GM18517 (cell line): ENCODE measurements around the gene COIL.

Experiments
- ATAC-seq: cut with Tn5 transposase; IDR thresholded peaks from one replicate; pipeline ENCODE4 v1.9.1; 2021; ENCODE audit warnings: mild to moderate bottlenecking, moderate library complexity; ENCODE audit not compliant: unreplicated experiment

Gene COIL

DNA sequence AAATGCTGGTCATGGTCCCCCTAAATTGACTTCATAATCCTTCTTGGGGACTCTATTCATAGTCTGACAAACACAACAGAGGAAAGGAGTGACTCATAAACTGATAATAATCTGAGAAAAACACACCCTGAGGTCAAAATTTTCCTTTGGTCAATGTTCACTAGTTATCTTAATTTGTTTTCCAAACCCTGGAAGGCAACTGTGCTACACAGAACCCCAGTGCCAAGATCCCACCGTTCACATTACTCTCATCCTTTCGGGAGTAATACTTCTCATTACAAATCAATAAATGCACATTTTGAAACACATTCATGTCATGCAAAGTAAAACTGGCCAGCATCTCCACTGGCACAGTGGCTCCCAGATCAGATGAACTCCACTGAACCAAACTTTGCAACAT, 23.2 kb downstream of the COIL start:
- ATAC-seq: no peak

DNA sequence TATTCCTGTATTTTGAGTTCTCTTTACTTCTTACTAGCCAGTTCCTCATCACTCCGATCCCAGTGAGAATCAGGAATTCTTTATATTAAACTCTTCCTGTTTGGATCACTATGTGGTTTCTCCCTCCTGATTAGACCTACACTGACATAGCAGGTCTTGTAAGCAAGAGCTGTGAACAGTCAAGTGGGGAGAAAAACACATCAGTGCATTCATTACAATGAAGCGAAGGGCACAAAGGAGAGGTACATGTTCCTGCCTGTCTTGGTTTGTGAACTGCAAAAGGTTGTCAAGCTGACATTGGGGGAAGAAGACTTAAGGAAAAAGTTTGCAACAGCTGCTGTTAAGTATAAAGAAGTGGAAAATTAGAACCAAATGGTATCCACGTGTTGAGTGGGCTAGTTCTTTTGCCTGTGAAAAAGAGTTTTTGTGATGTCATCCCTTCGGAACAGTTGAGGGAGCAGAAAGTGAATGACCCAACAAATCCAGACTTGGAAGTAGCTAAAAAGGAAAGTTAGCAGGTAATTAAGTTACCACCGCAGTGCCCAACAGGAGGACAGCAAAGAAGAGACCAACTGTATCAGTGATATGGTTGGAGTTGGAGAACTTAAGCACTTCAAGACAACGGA, 24.0 kb downstream of the COIL start:
- no peak for ATAC-seq

DNA sequence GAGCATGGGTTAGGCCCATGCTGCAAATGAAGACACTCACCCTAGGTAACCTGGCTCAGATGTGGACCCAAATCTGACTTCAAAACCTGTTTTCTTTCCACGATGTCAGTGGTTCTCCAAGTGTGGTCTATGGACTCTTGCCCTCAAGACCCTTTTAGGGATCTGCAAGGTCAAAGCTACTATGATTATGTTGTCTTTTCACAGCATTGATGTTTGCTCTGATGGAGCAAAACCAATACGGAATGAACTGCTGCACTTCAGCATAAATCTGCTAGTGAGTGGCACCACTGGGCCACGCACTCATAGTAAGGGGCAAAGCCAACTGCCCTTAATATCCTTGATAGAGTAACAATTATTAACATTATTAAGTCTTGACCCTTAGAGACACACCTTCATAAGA, 25.4 kb downstream of the COIL start:
- ATAC-seq: no peak

DNA sequence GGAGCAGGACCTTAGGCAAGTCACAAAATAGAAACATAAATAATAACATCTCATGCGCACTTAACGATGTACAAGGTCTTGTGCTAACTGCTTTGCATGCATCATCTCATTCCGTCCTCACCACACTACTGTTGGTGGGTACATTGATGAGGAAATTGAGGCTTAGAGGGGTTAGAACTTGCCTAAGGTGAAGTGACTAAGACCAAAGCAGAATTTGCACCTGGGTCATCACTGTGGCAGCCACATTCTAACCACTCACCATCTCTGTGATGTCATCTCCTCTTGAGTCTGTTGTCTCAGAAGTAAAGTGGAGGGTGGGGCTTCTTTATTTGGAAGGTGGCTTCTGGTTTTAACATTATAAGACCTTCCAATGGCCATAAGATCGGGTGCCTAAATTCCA, 26.6 kb downstream of the COIL start:
- no peak for ATAC-seq

DNA sequence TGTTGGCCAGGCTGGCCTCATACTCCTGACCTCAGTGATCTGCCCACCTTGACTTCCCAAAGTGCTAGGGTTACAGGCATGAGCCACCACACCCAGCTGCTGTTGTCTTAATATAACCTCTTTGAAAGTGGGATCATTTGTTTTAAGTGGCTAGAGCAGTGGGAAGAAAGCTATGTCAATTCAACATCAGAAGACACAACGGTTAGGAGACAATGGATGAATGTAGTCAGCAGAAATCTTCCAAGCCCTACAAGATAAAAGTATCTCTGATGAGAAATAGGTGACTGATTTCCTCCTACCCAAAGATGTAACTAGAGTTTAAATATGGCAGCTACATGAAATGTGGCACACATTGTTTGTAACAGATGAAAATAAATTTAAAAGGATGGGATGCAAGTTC, 27.0 kb downstream of the COIL start:
- no peak for ATAC-seq

DNA sequence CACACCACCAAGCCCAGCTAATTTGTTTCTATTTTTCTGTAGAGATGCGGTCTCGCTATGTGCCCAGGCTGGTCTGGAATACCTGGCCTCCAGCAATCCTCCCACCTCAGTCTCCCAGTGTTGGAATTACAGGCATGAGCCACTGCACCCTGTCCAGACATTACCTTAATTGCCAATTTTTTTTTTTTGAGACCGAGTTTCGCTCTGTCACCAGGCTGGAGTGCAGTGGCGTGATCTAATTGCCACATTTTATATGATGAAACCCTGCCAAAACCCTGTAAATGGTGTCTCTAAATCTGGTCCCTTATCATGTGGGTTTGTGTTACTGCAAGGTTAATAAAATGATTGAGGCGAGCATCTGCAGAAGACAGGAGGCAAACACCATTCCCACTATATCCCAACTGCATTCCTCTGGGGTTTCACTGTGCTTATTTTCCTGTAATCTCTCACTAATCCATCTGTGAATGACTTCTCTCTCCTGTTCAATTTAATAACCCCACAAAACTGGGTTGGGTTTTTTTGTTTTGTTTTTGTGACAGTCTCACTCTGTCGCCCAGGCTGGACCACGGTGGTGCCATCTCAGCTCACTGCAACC, 27.6 kb downstream of the COIL start:
- no peak for ATAC-seq

DNA sequence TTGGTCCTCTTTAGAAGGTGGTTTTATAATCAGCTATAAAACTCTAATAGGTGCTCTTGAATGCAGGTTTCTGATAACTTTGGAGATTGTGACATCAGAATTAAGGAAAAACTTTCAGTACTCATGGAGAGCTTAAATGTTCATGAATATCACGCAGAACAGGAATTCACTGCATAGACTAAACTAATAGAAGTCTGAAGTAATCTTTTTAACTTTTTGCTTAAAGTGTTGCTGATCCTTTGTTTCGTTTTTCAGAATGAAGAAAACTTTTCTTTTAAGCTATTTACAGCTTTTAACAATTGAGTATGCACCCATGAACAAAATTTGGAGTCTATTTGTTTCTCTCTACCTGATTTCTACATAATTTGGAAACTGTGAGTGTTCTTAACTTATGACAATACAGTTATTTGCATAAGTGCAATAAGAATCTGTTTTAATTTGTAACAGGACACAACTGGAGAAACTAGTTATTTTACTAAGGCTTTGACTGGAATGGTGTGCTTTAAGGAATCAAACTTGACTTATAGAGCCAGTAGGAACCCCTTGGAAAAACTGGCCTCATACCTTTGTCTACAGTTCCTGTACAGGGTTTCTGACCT, 30.0 kb downstream of the COIL start:
- ATAC-seq: no peak

DNA sequence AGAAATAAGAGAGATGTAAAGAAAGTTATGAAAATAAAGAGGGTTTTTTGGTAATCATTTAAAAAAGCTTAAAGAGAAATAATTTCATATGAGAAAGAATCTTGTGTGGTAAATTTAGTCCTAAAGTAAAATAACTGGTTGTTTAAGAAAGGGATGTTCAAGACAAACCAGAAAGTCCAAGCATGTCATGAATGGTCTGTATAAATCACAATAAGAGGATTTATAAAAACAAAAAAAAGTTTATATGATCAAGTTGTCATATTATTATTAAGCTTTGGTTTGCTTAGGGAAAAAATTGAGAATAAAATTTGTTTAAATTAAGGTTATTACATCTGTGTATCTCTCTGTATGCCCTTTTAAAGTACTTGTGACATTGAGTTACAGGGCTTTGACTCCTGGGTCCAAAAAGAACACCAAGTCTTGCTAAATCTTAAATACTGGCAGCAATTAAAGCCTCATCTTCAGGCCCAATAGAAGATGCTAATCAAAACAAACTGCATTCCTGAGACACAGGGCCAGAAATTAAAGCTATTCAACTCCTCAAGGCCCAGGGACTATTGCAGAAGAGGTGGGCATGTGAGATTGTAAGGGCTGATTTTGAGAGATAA, 31.4 kb downstream of the COIL start:
- ATAC-seq: no peak

DNA sequence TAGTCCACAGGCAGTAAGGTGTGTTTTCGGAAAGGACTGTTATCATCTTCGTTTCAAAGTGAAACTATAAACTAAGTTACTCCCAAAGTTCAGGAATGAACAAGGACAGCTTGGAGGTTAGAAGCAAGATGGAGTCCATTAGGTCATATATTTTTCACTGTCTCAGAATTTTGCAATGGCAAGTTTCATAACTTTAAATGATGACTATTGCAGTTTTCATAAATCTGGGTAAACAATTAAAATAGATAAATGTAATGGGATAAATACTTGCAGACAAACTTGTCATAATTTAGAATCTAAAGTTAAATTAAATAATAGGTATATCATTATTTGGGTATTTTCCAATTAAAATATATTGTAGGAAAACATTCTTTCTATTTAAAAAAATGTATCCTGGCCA, 32.3 kb downstream of the COIL start:
- ATAC-seq: no peak

DNA sequence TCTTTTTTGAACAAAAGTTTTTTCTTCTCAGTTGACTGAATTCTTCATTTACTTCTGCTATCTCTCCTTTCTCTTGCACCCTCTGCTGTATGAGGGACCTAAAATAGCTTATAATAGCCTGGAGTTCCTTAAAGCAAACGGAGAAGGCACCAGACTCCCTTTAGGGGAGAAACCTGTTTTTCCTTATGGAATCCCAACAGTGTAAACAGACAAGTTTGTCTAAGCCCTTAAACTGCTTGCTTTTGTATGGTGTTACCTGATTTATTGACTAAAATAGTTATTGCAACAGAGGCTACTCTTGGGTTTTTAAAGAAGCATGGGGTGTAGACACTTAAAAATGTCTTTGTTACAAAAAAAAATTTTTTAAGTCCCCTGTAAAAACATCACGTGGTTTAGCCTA, 34.1 kb downstream of the COIL start:
- no peak for ATAC-seq

DNA sequence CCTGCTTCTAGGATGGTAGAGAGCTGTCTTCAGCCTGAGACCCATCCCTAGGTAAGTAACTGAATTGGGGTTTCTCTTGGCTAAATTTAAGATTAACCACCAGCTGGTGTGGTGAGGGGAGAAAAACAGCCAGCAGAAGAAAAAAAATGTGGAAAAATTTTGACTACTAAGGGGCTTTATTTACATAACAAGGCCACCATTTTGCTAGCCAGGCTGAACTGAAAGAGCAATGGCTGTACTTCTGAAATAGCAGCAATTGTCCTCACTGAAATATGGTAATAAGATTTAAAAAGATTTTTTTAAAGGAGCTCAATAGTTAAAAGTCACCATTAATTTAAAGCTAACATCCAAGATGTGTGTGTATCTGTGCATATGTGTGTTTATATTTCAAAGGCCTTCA, 34.6 kb downstream of the COIL start:
- ATAC-seq: no peak

DNA sequence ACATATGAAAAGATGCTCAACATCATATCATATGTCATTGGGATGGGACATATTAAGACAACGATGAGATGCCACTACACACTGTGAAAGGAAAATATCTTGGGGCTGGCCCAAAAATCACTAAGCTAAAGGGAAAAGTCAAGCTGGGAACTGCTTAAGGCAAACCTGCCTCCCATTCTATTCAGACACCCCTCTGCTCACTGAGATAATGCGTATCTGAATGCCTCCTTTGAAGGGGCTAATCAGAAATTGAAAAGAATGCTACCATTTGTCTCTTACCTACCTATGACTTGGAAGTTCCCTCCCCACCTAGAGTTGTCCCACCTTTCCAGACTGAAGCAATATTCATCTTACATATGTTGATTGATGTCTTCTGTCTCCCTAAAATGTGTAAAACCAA, 35.8 kb downstream of the COIL start:
- ATAC-seq: no peak

DNA sequence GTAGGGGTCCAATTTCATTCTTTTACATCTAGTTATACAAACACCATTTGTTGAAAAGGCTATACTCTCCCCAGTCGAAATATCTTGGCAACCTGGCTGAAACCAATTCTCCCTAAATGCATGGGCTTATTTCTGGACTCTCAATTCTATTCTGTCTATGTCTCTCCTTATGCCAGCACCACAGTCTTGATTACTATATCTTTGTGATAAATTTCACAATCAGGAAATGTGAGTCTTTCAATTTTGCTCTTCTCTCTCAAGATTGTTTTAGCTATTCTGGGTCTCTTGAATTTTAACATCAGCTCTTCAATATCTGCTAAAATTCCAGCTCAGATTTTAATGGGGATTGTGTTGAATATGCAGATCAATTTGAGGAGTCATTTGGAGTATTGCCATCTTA, 41.1 kb downstream of the COIL start:
- ATAC-seq: no peak

DNA sequence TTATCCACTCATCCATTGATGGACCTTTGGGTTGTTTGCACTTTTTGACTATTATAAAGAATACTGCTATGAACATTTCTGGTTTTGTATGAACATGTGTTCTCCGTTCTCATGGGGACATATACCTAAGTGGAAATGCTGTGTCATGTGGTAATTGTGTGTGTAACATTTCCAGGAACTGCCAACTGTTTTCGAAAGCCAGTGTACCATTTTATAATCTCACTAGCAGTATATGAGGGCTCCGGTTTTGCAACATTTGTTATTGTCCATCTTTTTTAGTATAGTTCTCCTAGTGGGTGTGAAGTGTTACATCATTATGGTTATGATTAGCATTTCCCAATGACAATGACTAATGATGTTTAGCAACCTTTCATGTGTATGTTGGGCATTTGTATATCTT, 41.9 kb downstream of the COIL start:
- ATAC-seq: no peak

DNA sequence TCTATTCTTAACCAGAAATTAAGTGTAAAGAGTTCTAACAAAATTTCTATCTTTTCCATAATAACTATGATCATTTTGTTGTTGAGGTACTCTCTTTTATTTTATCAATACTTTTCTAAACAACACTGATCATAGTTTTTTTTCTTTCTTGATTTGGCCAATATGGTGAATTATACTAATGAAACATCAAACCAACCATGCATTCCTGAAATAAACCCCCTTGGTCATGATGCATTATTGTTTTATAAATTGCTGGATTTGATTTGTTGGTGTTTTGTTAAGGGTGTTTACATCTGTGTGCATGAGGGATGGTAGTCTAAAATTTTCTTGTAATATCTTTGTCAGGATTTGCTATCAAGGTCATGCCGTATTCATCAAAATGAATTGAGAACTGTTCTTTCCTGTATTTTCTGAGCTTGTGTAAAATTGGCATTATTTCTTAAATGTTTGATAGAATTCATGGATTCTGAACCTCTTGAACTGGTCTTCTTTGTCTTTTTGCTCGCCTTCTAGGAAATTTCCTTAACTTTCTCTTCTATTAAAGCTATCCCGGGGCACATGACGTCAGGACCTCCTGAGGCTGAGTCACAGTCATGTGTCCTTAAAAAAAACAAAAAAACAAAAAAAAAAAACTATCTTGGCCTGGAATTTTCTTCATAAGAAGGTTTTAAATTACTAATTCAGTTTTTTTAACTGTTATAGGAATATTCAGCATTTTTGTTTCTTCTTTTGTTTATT, 43.1 kb downstream of the COIL start:
- no peak for ATAC-seq

DNA sequence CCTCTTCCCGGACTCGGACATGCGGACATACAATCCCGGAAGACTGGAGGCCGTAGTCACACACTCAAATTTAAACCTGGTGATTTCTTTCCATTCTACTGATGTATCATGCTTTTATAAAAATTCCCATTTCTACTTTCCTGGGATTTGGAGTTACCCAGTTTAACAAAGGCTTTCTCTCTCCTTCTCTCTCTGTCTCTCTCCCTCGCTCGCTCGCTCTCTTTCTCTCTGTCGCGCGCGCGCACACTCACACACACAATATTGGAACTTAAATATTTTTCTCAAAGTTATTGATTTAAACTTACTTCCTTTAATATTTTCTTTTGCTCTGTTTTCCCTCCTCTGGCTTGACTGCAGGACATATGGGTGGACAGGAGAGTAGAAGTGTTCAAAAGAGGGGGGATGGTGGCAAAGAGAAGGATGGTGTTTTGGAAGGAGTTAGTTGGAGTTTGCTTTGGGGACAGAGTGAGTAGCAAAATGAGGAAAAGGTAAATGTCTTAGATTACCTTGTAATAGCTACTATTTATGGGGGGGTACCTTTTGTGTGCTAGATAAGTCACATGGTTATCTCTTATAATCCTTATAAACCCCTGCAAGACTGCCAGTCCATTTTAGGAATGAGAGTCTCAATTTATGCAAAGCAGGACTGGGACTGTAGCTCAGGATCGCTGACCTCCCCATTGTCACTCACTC, 46.1 kb downstream of the COIL start:
- no peak for ATAC-seq

DNA sequence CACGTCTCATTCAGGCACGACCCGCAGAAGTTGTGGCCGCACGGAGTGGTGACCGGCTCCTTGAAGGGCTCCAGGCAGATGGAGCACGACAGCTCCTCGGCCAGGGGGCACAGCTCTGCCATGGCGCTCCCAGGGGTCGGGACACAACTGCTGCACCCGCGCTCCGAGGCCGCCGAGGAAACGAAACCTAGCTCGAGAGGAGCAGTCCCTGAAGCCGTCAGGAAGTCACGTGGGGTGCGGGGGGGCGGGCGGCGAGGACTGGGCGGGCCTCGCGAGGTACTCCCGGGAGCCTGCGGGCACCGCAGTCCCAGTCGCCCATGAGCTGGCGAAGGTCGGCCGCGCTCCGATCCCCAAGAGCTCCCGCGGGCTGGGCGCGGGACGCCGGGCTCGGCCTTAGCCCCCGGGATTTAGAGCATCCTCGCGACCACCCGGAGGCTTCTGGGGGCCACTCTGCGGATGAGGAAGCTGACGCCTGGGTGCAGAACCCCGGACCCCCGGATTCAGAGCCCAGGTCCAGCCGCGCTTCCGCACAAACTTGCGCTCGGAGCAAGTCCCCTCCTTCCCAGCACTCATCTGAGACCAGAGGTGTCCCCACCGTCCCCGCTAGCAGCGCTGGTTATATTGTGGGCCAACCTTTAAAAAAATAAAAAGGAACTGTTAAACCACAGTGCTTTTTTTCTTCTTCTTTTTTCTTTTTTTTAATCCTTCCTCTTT, 46.8 kb downstream of the COIL start, which contains the start of gene TRIM25:
TRIM25 (minus strand) TSS at position 183 of the 714 bp plus-strand sequence; CDS start at position 122, 61 bp downstream.
- ATAC-seq: peak; percentile 58

DNA sequence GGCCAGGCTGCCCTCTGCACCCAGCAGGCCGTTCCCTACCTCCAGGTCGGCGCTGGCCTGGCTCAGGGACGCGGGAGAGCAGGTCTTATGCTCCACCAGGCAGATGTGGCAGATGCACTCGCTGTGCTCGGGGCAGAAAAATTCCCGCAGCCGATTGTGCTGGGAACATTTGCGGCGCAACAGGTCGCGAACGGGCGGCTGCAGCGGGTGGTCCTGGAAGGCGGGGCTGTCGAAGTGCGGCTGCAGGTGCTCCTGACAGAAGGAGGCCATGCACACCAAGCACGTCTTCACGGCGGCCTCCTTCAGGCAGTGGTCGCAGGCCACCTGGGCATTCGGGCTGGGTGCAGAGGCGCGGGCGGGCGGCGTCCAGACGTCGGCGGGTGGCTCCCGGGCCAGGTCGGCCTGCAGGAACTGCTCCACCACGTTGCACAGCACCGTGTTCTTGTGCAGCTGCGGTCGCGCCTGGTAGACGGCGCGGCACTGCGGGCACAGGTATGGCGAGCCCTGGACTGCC, 47.4 kb downstream of the COIL start:
- ATAC-seq: peak; percentile 29

DNA sequence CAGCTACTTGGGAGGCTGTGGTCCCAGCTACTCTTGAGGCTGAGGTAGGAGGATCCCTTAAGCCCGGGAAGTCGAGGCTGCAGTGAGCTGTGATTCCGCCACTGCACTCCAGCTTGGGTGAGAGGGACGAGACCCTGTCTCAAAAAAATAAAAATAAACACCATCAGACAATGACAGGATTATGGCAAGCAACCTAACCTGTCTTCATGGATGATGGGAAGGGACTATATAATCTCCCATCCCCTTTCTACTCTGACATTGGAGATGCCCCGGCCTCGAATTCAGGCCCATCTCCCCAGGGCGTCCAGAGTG, 47.9 kb downstream of the COIL start:
- no peak for ATAC-seq
